B cell (primary cell): ENCODE results near the gene CAT. TPM values are rescaled to one million over a fixed set of nuclear protein-coding genes. Genes with fewer than 3 reads are reported as not detected.

Source experiments
- ATAC-seq: fragments of 200-7000 bp; cut with Tn5 transposase; one replicate; pipeline ENCODE4 v1.10.0; 2021; ENCODE audit warnings: low read depth, mild to moderate bottlenecking, moderate number of reproducible peaks, moderate library complexity
- CTCF ChIA-PET: fragments of 350-600 bp; sonication (Branson Sonifier 250); formaldehyde crosslinking; loops from one replicate; lab custom pipeline; 2021; ENCODE audit warnings: antibody characterized with exemption, inconsistent platforms; lab: Charles Lee
- POLR2A ChIA-PET: fragments of 350-600 bp; sonication (Branson Sonifier 250); formaldehyde crosslinking; loops from one replicate; lab custom pipeline; 2021; ENCODE audit warnings: antibody characterized with exemption; lab: Charles Lee
- DNase-seq: peaks from one replicate; pipeline ENCODE4 v3.0.0; 2013
- H2AFZ ChIP-seq: 2 replicates; pipeline ENCODE4 v1.6.1; 2012; ENCODE audit warnings: mild to moderate bottlenecking, low read depth, low read length; ENCODE audit not compliant: insufficient read depth, poor library complexity, severe bottlenecking
- H3K27ac ChIP-seq, 2 donors: 1 replicate in 1 of 2; 2 replicates in 1 of 2; pipeline ENCODE4 v1.5.1; 2012 to 2013; ENCODE audit warnings: low read length in 2 of 2, mild to moderate bottlenecking in 2 of 2, moderate library complexity in 1 of 2
- H3K27me3 ChIP-seq, 4 experiments: fragments of 200-600 bp in 1 of 4; sonication (generic) in 1 of 4; replicated peaks in 1 of 4; 1 replicate in 2 of 4; 2 replicates in 2 of 4; pipeline versions ENCODE4 v1.6.1 to v1.7.0; 2013 to 2016; ENCODE audit warnings: low read length in 3 of 4, mild to moderate bottlenecking in 2 of 4, mixed read lengths in 1 of 4, moderate library complexity in 1 of 4; ENCODE audit not compliant: insufficient read depth in 4 of 4, control insufficient read depth in 3 of 4; ENCODE audit errors: control extremely low read depth in 1 of 4
- H3K36me3 ChIP-seq, 2 experiments: replicated peaks in 1 of 2; 1 replicate in 1 of 2; 2 replicates in 1 of 2; pipeline versions ENCODE4 v1.6.1 to v1.7.1; 2013; ENCODE audit warnings: low read length in 1 of 2; ENCODE audit not compliant: insufficient read depth in 2 of 2, control insufficient read depth in 1 of 2; ENCODE audit errors: control extremely low read depth in 1 of 2, extremely low read depth in 1 of 2
- H3K4me1 ChIP-seq, 2 donors: fragments of 200-600 bp in 1 of 2; sonication (generic) in 1 of 2; 1 replicate in 1 of 2; 2 replicates in 1 of 2; pipeline versions ENCODE4 v1.5.1 to v1.6.1; 2013 to 2017; ENCODE audit warnings: low read length in 2 of 2; ENCODE audit not compliant: control insufficient read depth in 2 of 2, insufficient read depth in 2 of 2
- H3K4me2 ChIP-seq: replicated peaks from 2 replicates; pipeline ENCODE3; 2012; ENCODE audit warnings: mild to moderate bottlenecking, low read depth, low read length; ENCODE audit not compliant: poor library complexity, severe bottlenecking
- H3K4me3 ChIP-seq, 5 experiments: fragments of 200-600 bp in 1 of 5; sonication (generic) in 1 of 5; 1 replicate in 3 of 5; 2 replicates in 2 of 5; pipeline versions ENCODE4 v1.5.1 to v1.7.0; 2011 to 2016; ENCODE audit warnings: low read length in 4 of 5, mild to moderate bottlenecking in 4 of 5, low read depth in 2 of 5, control low read depth in 1 of 5, moderate library complexity in 1 of 5; ENCODE audit not compliant: insufficient read depth in 1 of 5; ENCODE audit errors: control extremely low read depth in 1 of 5, extremely low read depth in 1 of 5
- H3K79me2 ChIP-seq: fragments of 200-600 bp; sonication (generic); one replicate; pipeline ENCODE4 v1.6.0; 2016; ENCODE audit warnings: low read length; ENCODE audit not compliant: control insufficient read depth, insufficient read depth
- H3K9ac ChIP-seq: fragments of 200-600 bp; sonication (generic); 2 replicates; pipeline ENCODE4 v1.6.1; 2017; ENCODE audit warnings: mild to moderate bottlenecking, low read length, moderate library complexity
- H3K9me3 ChIP-seq, 3 donors: one replicate each; pipeline versions ENCODE4 v1.6.1 to v1.7.1; 2013; ENCODE audit warnings: low read length in 2 of 3; ENCODE audit not compliant: control insufficient read depth in 2 of 3, insufficient read depth in 1 of 3; ENCODE audit errors: control extremely low read depth in 1 of 3
- H4K20me1 ChIP-seq: 2 replicates; pipeline ENCODE4 v1.6.0; 2012; ENCODE audit warnings: mild to moderate bottlenecking, low read length; ENCODE audit not compliant: insufficient read depth, control insufficient read depth, poor library complexity, severe bottlenecking
- H3K27ac Mint-ChIP-seq: one replicate; pipeline ENCODE4 v1.8.0; 2021; ENCODE audit warnings: mixed read lengths
- H3K27me3 Mint-ChIP-seq: one replicate; pipeline ENCODE4 v1.8.0; 2021; ENCODE audit warnings: mixed read lengths
- H3K4me1 Mint-ChIP-seq: one replicate; pipeline ENCODE4 v1.8.0; 2021; ENCODE audit warnings: mixed read lengths
- H3K4me3 Mint-ChIP-seq: one replicate; pipeline ENCODE4 v1.8.0; 2021; ENCODE audit warnings: mixed read lengths
- H3K9me3 Mint-ChIP-seq: one replicate; pipeline ENCODE4 v1.8.0; 2022; ENCODE audit warnings: mixed read lengths; ENCODE audit not compliant: insufficient read depth
- CTCF ChIP-seq: fragments of 200-600 bp; IDR thresholded peaks from one replicate; pipeline ENCODE4 v1.8.0; 2022; ENCODE audit warnings: antibody characterized with exemption, mild to moderate bottlenecking
- EZH2 ChIP-seq: IDR thresholded peaks from 2 replicates; pipeline ENCODE4 v1.6.1; 2012; ENCODE audit warnings: borderline replicate concordance, low read depth, mild to moderate bottlenecking, moderate library complexity, low read length; ENCODE audit not compliant: insufficient read depth, poor library complexity, severe bottlenecking
- WGBS: methylation state at CpG from one replicate; pipeline ENCODE4 v1.1.5; 2013; ENCODE audit warnings: missing lambda C conversion rate; ENCODE audit not compliant: insufficient coverage; 5-methylcytosine and 5-hydroxymethylcytosine counted together
- intact Hi-C: fragments of 100-400 bp; cut with micrococcal nuclease; formaldehyde crosslinking; loops from one replicate; pipeline ENCODE4 v1.10.0; 2022
- polyA plus RNA-seq: library from polyadenylated mRNA; depleted of rRNA; stranded (reverse); fragments of >200 nt; gene quantifications from 2 replicates; pipeline ENCODE4 v1.2.3, GENCODE V29; 2012
- total RNA-seq, 2 donors: library from RNA; stranded (reverse); fragments of 120-200 nt in 1 of 2; gene quantifications; 1 replicate in 1 of 2; 2 replicates in 1 of 2; pipeline versions ENCODE4 v1.2.3 to v1.2.4, GENCODE V29; 2013 to 2022

CAT gene
- total and polyA plus RNA-seq, 2 donors (not counting 1 experiment from before 2014, with no cell fraction given) = 83.2 to 91.7 TPM

- Mint-ChIP-seq H3K9me3 (peaks cover 2% of the 10 kb centered on the region), H3K4me3 (no peak overlapping the region), H3K4me1 (peaks cover 1% of the 10 kb centered on the region), H3K27ac (no peak overlapping the region), H3K27me3 (peaks cover 32% of the 10 kb centered on the region)
- DNase-seq (no peak), ATAC-seq (no peak)
- POLR2A ChIA-PET = no interaction called here
- TF ChIP-seq EZH2 (no peak), CTCF (no peak)
- Histone ChIP-seq H3K27me3 (peaks cover 0 to 9% (median 2%) of the 10 kb centered on the region in 4 experiments), H3K9ac (no peak overlapping the region), H3K4me3 (no peak overlapping the region), H4K20me1 (no peaks in the 10 kb centered on the region), H3K36me3 (no peaks in the 10 kb centered on the region), H2AFZ (no peak overlapping the region), H3K9me3 (peaks cover 4 to 15% (median 4%) of the 10 kb centered on the region in 3 donors), H3K4me1 (peaks cover 0 to 2% of the 10 kb centered on the region in 2 donors), H3K4me2 (no peak overlapping the region), H3K27ac (no peak overlapping the region), H3K79me2 (no peaks in the 10 kb centered on the region)
- CTCF ChIA-PET = interaction anchor here (1.0 to 1.6 kb wide), 3 partner anchors 9 to 51 kb away, joined by 3 to 4 read pairs (median 3); no protein-coding TSS in a partner anchor
- intact Hi-C loops = no loop called here
- no CpG with 5 or more reads among the region's 1 CpG for WGBS
Measured at GRCh38 chr11:34417202-34417601, 21.5 kb upstream of the CAT start.

- H3K27ac Mint-ChIP-seq = no peak overlapping the region
Measured at GRCh38 chr11:34419158-34419557, 19.6 kb upstream of the CAT start.

More at GRCh38 chr11:34419158-34419557, 19.6 kb upstream of the CAT start:
- no peaks in the 10 kb centered on the region for H3K79me2 ChIP-seq
- H3K36me3 ChIP-seq = no peaks in the 10 kb centered on the region
- ChIA-PET POLR2A (no interaction called here), CTCF (interaction anchor here (0.7 kb wide), 1 partner anchor 457 kb away, joined by 3 read pairs; no protein-coding TSS in a partner anchor)
- Mint-ChIP-seq H3K9me3 (no peaks in the 10 kb centered on the region), H3K27me3 (peaks cover 37% of the 10 kb centered on the region), H3K4me3 (no peak overlapping the region), H3K4me1 (peaks cover 2% of the 10 kb centered on the region)
- peaks cover 0 to 9% (median 2%) of the 10 kb centered on the region in 4 experiments for H3K27me3 ChIP-seq
- peaks cover 0 to 6% (median 0%) of the 10 kb centered on the region in 3 donors for H3K9me3 ChIP-seq
- H4K20me1 ChIP-seq = no peaks in the 10 kb centered on the region
- intact Hi-C loops = no loop called here
- ATAC-seq (no peak), DNase-seq (no peak)
- no peak overlapping the region for H3K9ac ChIP-seq
- no peak overlapping the region for H3K4me2 ChIP-seq
- no peak overlapping the region for H3K27ac ChIP-seq
- H3K4me3 ChIP-seq = no peak overlapping the region
- H3K4me1 ChIP-seq = peaks cover 0 to 4% of the 10 kb centered on the region in 2 donors
- H2AFZ ChIP-seq = no peak overlapping the region
- WGBS = no CpG with 5 or more reads among the region's 2 CpGs
- no peak for TF ChIP-seq CTCF
- TF ChIP-seq EZH2 = no peak
